ENCODE data around the gene MAB21L3.

DNA sequence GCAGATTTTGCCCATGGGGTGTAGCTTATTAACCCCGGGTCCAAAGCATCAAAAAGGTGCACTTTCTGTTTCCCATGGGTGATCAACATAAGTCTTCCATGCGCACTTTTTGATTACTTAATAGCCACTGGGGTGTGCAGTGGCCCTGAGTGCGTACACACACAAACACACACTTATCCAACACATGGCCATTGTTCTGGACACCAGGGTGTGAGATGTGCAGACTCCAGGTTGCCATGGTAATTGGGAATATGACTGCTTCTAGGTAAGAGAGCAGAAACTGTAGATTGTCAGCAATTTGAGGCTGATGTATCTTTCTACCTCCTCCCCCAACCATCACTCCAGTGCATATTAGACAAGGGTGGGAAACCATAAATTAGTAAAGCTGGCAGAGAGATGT lies 68.8 kb downstream of the MAB21L3 start:
- no peak for TF ChIP-seq CTCF (conservative IDR thresholded peaks at IDR 0.05; ENCODE audit: low read depth in 2 of 2)
- TF ChIP-seq EZH2 (IDR thresholded peaks at IDR 0.05; ENCODE audit: low read depth, unreplicated experiment), result no peak
- TF ChIP-seq CREB1 (CRISPR knock-in tag; IDR thresholded peaks at IDR 0.05; ENCODE audit: low read depth), result no peak
- TF ChIP-seq ZNF331 (CRISPR knock-in tag; IDR thresholded peaks at IDR 0.05; ENCODE audit: low read depth), result no peak
- no peak for TF ChIP-seq STAT1 (IDR thresholded peaks at IDR 0.05; ENCODE audit: unreplicated experiment)
- no peak for TF ChIP-seq EZH2phosphoT487 (IDR thresholded peaks at IDR 0.05; ENCODE audit: unreplicated experiment)
- TF ChIP-seq POLR2AphosphoS5 (IDR thresholded peaks at IDR 0.05; ENCODE audit: low read depth), result no peak
- TF ChIP-seq REST (IDR thresholded peaks at IDR 0.05; ENCODE audit: unreplicated experiment), result no peak
- TF ChIP-seq NANOG (IDR thresholded peaks at IDR 0.05; ENCODE audit: borderline replicate concordance), result no peak
- TF ChIP-seq JUNB (IDR thresholded peaks at IDR 0.05; ENCODE audit: unreplicated experiment), result no peak

Data from GM23338 (cell line).